ENCODE data around the gene RYR2.

DNA sequence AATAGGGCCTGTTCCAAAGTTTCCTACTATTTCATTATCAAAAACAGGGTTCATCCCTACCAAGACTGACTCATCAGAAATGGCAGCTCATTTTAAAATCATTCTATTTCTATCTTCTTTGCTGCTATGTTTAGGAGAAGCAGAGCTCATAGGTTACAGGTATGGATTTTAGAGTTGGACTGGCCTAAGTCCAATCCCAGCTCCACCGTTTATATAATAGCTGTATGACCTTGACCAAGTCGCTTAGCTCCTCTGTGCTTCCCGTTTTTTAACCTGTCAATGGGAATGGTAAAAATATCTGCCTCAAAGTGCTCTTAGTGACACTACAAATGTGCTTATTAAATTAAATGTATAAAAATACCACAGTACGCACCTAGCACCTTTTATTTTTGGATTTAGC is 436.1 kb downstream of the RYR2 start:
- TF ChIP-seq, protein P1, sequence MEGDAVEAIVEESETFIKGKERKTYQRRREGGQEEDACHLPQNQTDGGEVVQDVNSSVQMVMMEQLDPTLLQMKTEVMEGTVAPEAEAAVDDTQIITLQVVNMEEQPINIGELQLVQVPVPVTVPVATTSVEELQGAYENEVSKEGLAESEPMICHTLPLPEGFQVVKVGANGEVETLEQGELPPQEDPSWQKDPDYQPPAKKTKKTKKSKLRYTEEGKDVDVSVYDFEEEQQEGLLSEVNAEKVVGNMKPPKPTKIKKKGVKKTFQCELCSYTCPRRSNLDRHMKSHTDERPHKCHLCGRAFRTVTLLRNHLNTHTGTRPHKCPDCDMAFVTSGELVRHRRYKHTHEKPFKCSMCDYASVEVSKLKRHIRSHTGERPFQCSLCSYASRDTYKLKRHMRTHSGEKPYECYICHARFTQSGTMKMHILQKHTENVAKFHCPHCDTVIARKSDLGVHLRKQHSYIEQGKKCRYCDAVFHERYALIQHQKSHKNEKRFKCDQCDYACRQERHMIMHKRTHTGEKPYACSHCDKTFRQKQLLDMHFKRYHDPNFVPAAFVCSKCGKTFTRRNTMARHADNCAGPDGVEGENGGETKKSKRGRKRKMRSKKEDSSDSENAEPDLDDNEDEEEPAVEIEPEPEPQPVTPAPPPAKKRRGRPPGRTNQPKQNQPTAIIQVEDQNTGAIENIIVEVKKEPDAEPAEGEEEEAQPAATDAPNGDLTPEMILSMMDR (IDR thresholded peaks at IDR 0.05), result no peak
- no peak for TF ChIP-seq POLR2A (IDR thresholded peaks at IDR 0.05)

Data from heart left ventricle (tissue), 13 donors.